ENCODE measurements around the gene MEIG1. TPM values are rescaled to one million over a fixed set of nuclear protein-coding genes. Genes with fewer than 3 reads are reported as not detected.
"Not testable (repeated sequence)": the region's sequence is repeated elsewhere in the genome, so short reads cannot be mapped to it uniquely, and the experiment has no call there.

The MEIG1 gene
- polyA plus RNA-seq, 1 donor from 2014 or later: 2.0 TPM

- no peaks in the 10 kb centered on the region for H3F3A ChIP-seq (ENCODE audit: insufficient read depth, low read length, poor library complexity, severe bottlenecking)
- no peaks in the 10 kb centered on the region for H3K36me3 ChIP-seq (ENCODE audit: insufficient read depth, low read length)
- H4K20me1 ChIP-seq (ENCODE audit: insufficient read depth): no peaks in the 10 kb centered on the region
- H3K27me3 ChIP-seq (ENCODE audit: insufficient read depth, low read depth, low read length): no peaks in the 10 kb centered on the region
- H3K9me2 ChIP-seq (ENCODE audit: insufficient read depth, low read length): no peaks in the 10 kb centered on the region
- no peaks in the 10 kb centered on the region for H3K79me2 ChIP-seq (replicated peaks; ENCODE audit: insufficient read depth, low read length)
- no peaks in the 10 kb centered on the region for H3K9me3 ChIP-seq (ENCODE audit: low read length)
- no peak overlapping the region for H2AFZ ChIP-seq (ENCODE audit: low read depth, low read length)
- no peak overlapping the region for H3K27ac ChIP-seq (ENCODE audit: low read length)
- TF ChIP-seq RAD21 (conservative IDR thresholded peaks at IDR 0.05): no peak
- TF ChIP-seq CTCF (IDR thresholded peaks at IDR 0.05; ENCODE audit: poor library complexity, severe bottlenecking): peak; percentile 25
- no peak overlapping the region for H3K9ac ChIP-seq (ENCODE audit: low read length)
- H3K4me2 ChIP-seq (ENCODE audit: low read length): no peak overlapping the region
- H3K4me3 ChIP-seq (ENCODE audit: low read length): no peak overlapping the region
These were observed 12.8 kb downstream of the MEIG1 start for GRCh38 chr10:14971867-14972448.

DNA sequence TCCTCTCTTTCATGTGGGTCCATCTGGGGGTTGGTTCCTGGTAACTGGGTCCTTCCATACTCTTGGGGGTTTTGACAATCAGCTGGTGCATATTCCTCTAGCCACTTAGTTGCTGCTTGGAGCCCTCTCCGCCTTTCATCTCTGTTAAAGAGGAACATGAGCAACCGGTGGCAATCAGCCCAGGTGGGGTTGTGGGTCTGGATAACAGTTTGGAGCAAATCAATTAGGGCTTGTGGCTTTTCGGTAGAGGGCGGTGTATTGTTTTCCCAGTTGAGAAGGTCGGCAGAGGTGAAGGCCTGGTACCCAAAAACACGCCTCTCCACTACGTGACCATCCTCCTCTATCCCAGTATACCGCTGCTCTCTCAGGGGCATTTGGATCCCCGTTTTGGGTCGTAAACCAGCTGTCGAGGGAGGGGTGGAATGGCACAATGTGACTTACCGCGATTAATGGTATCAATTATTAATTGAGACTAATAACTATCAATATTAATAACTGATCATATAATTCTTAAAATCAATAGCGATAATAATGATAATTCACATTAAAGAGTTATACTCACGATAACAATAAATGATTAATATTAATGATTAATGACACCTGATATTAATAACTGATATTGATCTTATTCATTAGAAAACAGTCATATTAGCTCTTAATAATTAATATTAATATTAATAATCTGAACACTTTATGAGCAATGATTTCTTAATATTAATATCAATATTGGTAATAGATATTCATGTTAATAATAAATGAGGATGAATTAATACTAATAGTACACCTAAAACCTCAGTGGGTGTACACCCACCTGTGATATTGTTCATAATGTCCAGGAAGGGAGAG is 15.2 kb downstream of the MEIG1 start:
- not testable (repeated sequence) for H3K4me3 ChIP-seq (ENCODE audit: low read length); H3K27me3 ChIP-seq (ENCODE audit: insufficient read depth, low read depth, low read length); H3K9me2 ChIP-seq (ENCODE audit: insufficient read depth, low read length); H3K36me3 ChIP-seq (ENCODE audit: insufficient read depth, low read length); H2AFZ ChIP-seq (ENCODE audit: low read depth, low read length); H3K79me2 ChIP-seq (replicated peaks; ENCODE audit: insufficient read depth, low read length); H3K9me3 ChIP-seq (ENCODE audit: low read length); H3K9ac ChIP-seq (ENCODE audit: low read length); H3F3A ChIP-seq (ENCODE audit: insufficient read depth, low read length, poor library complexity, severe bottlenecking); H3K27ac ChIP-seq (ENCODE audit: low read length); H4K20me1 ChIP-seq (ENCODE audit: insufficient read depth); H3K4me2 ChIP-seq (ENCODE audit: low read length)

- Histone ChIP-seq H3K27ac (ENCODE audit: low read length) (no peak overlapping the region), H3K27me3 (ENCODE audit: insufficient read depth, low read depth, low read length) (no peaks in the 10 kb centered on the region), H3K9ac (ENCODE audit: low read length) (no peak overlapping the region), H4K20me1 (ENCODE audit: insufficient read depth) (no peaks in the 10 kb centered on the region), H3K79me2 (replicated peaks; ENCODE audit: insufficient read depth, low read length) (no peaks in the 10 kb centered on the region), H3K9me2 (ENCODE audit: insufficient read depth, low read length) (no peaks in the 10 kb centered on the region), H3K9me3 (ENCODE audit: low read length) (no peaks in the 10 kb centered on the region), H3K4me3 (ENCODE audit: low read length) (no peak overlapping the region), H3K4me2 (ENCODE audit: low read length) (no peak overlapping the region), H3K36me3 (ENCODE audit: insufficient read depth, low read length) (no peaks in the 10 kb centered on the region), H2AFZ (ENCODE audit: low read depth, low read length) (no peak overlapping the region), H3F3A (ENCODE audit: insufficient read depth, low read length, poor library complexity, severe bottlenecking) (no peaks in the 10 kb centered on the region)
- TF ChIP-seq, protein P1, sequence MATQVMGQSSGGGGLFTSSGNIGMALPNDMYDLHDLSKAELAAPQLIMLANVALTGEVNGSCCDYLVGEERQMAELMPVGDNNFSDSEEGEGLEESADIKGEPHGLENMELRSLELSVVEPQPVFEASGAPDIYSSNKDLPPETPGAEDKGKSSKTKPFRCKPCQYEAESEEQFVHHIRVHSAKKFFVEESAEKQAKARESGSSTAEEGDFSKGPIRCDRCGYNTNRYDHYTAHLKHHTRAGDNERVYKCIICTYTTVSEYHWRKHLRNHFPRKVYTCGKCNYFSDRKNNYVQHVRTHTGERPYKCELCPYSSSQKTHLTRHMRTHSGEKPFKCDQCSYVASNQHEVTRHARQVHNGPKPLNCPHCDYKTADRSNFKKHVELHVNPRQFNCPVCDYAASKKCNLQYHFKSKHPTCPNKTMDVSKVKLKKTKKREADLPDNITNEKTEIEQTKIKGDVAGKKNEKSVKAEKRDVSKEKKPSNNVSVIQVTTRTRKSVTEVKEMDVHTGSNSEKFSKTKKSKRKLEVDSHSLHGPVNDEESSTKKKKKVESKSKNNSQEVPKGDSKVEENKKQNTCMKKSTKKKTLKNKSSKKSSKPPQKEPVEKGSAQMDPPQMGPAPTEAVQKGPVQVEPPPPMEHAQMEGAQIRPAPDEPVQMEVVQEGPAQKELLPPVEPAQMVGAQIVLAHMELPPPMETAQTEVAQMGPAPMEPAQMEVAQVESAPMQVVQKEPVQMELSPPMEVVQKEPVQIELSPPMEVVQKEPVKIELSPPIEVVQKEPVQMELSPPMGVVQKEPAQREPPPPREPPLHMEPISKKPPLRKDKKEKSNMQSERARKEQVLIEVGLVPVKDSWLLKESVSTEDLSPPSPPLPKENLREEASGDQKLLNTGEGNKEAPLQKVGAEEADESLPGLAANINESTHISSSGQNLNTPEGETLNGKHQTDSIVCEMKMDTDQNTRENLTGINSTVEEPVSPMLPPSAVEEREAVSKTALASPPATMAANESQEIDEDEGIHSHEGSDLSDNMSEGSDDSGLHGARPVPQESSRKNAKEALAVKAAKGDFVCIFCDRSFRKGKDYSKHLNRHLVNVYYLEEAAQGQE (IDR thresholded peaks at IDR 0.05; ENCODE audit: borderline replicate concordance): no peak
These were observed 16.6 kb downstream of the MEIG1 start for GRCh38 chr10:14975672-14976273.
